Measurements from ENCODE around the gene MT2A.
"Not testable (repeated sequence)": the region's sequence is repeated elsewhere in the genome, so short reads cannot be mapped to it uniquely, and the experiment has no call there.

MT2A gene

GRCh38 chr16:56621665-56622445, 13.5 kb downstream of the MT2A start:
- not testable (repeated sequence) for DNase-seq

GRCh38 chr16:56623184-56623583, 14.8 kb downstream of the MT2A start:
- DNase-seq, result not testable (repeated sequence)

GRCh38 chr16:56623637-56624036, 15.3 kb downstream of the MT2A start:
- DNase-seq, result no peak

- DNase-seq, result peak; percentile 85
These were observed 17.0 kb downstream of the MT2A start, which contains the start of gene MT1E for GRCh38 chr16:56625140-56625942. Gene MT1E, plus strand, starts transcription at chr16:56625781. Its CDS starts 71 bp downstream, at chr16:56625852.

GRCh38 chr16:56625943-56626654, 17.7 kb downstream of the MT2A start:
- peak; percentile 67 for DNase-seq

- DNase-seq, result no peak
These were observed 18.3 kb downstream of the MT2A start for GRCh38 chr16:56626685-56627084.

GRCh38 chr16:56628486-56629350, 20.3 kb downstream of the MT2A start:
- no peak for DNase-seq

- no peak for DNase-seq
These were observed 21.1 kb downstream of the MT2A start for GRCh38 chr16:56629531-56629930.

GRCh38 chr16:56630134-56630533, 21.8 kb downstream of the MT2A start:
- DNase-seq, result no peak

GRCh38 chr16:56631197-56631596, 22.8 kb downstream of the MT2A start:
- DNase-seq, result no peak

- no peak for DNase-seq
These were observed 23.4 kb downstream of the MT2A start for GRCh38 chr16:56631832-56632155.

- DNase-seq, result no peak
These were observed 23.9 kb downstream of the MT2A start, which contains the start of gene MT1M for GRCh38 chr16:56632156-56632847. Gene MT1M, plus strand, starts transcription at chr16:56632659. Its CDS starts 73 bp downstream, at chr16:56632732.

GRCh38 chr16:56632848-56633365, 24.5 kb downstream of the MT2A start:
- DNase-seq, result no peak

- DNase-seq, result no peak
These were observed 25.2 kb downstream of the MT2A start for GRCh38 chr16:56633535-56633934.

- DNase-seq, result no peak
These were observed 26.5 kb downstream of the MT2A start for GRCh38 chr16:56634715-56635440.

- DNase-seq, result no peak
These were observed 27.1 kb downstream of the MT2A start for GRCh38 chr16:56635441-56635967.

GRCh38 chr16:56636616-56637413, 28.4 kb downstream of the MT2A start:
- DNase-seq, result no peak

- DNase-seq, result no peak
These were observed 29.7 kb downstream of the MT2A start, which contains the start of gene MT1A for GRCh38 chr16:56637814-56638750. Gene MT1A, plus strand, starts transcription at chr16:56638666. Its CDS starts 73 bp downstream, at chr16:56638739.

Measured in fibroblast of skin of back (primary cell).